ENCODE results near the gene CFD.

Gene CFD

GRCh38 chr19:879711-880438 is 20.4 kb downstream of the CFD start:
- Histone ChIP-seq H2AFZ (ENCODE audit: low read depth, low read length, severe bottlenecking) (no peak overlapping the region), H3K27me3 (ENCODE audit: low read length) (no peaks in the 10 kb centered on the region), H3K9ac (ENCODE audit: low read length) (no peak overlapping the region), H3K9me2 (replicated peaks; ENCODE audit: insufficient read depth, low read length) (no peaks in the 10 kb centered on the region), H4K20me1 (ENCODE audit: low read depth, low read length) (no peaks in the 10 kb centered on the region), H3K4me2 (ENCODE audit: low read depth, low read length, poor library complexity, severe bottlenecking) (no peak overlapping the region), H3K9me3 (ENCODE audit: insufficient read depth, low read length) (no peaks in the 10 kb centered on the region), H3F3A (ENCODE audit: insufficient read depth) (no peaks in the 10 kb centered on the region), H3K4me3 (ENCODE audit: insufficient read depth, low read length, poor library complexity, severe bottlenecking) (no peak overlapping the region), H3K27ac (ENCODE audit: low read depth, low read length) (no peak overlapping the region), H3K36me3 (ENCODE audit: low read length) (no peaks in the 10 kb centered on the region), H3K79me2 (ENCODE audit: insufficient read depth, low read length) (no peaks in the 10 kb centered on the region)
- no peak for TF ChIP-seq CTCF (IDR thresholded peaks at IDR 0.05; ENCODE audit: insufficient read depth, low read length, poor library complexity, severe bottlenecking)
- no peak for TF ChIP-seq EZH2phosphoT487 (conservative IDR thresholded peaks at IDR 0.05; ENCODE audit: low read length)

DNA sequence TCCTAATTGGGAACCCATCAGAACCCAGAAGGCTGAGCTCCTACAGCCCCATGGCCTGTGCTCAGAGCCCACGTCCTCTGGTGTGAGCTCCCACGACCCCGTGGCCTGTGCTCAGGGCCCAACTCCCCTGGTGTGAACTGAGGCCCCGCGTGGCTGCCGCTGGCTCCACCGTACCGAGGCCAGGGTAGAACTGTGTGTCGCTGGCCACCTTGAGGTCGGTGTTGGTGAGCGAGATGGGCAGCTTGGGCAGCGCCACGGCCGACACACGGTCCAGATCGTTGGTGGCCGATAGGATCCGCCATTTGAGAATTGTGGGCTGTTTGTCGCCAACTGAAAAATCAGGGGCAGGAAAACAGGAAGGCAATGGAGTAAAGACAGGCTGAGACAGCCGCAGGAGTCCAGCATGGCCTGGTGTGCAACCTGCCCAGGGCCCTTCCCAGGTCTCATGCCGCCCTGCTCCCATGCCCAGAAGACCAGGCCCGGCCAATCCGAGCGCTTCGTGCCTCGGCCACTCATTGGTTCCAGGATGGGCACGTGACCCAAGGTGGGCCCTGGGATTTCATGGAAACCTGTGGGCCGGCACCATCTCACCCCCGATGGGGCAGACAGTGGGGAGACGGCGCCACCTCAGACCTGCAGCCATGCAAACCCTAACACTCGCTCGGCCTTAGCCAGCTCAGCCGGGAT is 22.1 kb downstream of the CFD start:
- no peak for TF ChIP-seq CTCF (IDR thresholded peaks at IDR 0.05; ENCODE audit: insufficient read depth, low read length, poor library complexity, severe bottlenecking)
- TF ChIP-seq EZH2phosphoT487 (conservative IDR thresholded peaks at IDR 0.05; ENCODE audit: low read length): no peak

GRCh38 chr19:882871-883497 is 23.5 kb downstream of the CFD start:
- TF ChIP-seq CTCF (IDR thresholded peaks at IDR 0.05; ENCODE audit: insufficient read depth, low read length, poor library complexity, severe bottlenecking) (no peak), EZH2phosphoT487 (conservative IDR thresholded peaks at IDR 0.05; ENCODE audit: low read length) (no peak)
- no peaks in the 10 kb centered on the region for H3K9me3 ChIP-seq (ENCODE audit: insufficient read depth, low read length)
- no peaks in the 10 kb centered on the region for H3K9me2 ChIP-seq (replicated peaks; ENCODE audit: insufficient read depth, low read length)
- H3K27ac ChIP-seq (ENCODE audit: low read depth, low read length): no peak overlapping the region
- no peak overlapping the region for H3K4me2 ChIP-seq (ENCODE audit: low read depth, low read length, poor library complexity, severe bottlenecking)
- H3K4me3 ChIP-seq (ENCODE audit: insufficient read depth, low read length, poor library complexity, severe bottlenecking): no peak overlapping the region
- no peak overlapping the region for H2AFZ ChIP-seq (ENCODE audit: low read depth, low read length, severe bottlenecking)
- no peaks in the 10 kb centered on the region for H3K36me3 ChIP-seq (ENCODE audit: low read length)
- H4K20me1 ChIP-seq (ENCODE audit: low read depth, low read length): no peaks in the 10 kb centered on the region
- H3F3A ChIP-seq (ENCODE audit: insufficient read depth): no peaks in the 10 kb centered on the region
- no peaks in the 10 kb centered on the region for H3K27me3 ChIP-seq (ENCODE audit: low read length)
- no peak overlapping the region for H3K9ac ChIP-seq (ENCODE audit: low read length)
- no peaks in the 10 kb centered on the region for H3K79me2 ChIP-seq (ENCODE audit: insufficient read depth, low read length)

More for the DNA sequence above, 22.1 kb downstream of the CFD start:
- Histone ChIP-seq H3K27ac (ENCODE audit: low read depth, low read length) (no peak overlapping the region), H3K27me3 (ENCODE audit: low read length) (no peaks in the 10 kb centered on the region), H3K9me2 (replicated peaks; ENCODE audit: insufficient read depth, low read length) (no peaks in the 10 kb centered on the region), H3F3A (ENCODE audit: insufficient read depth) (no peaks in the 10 kb centered on the region), H3K4me2 (ENCODE audit: low read depth, low read length, poor library complexity, severe bottlenecking) (no peak overlapping the region), H2AFZ (ENCODE audit: low read depth, low read length, severe bottlenecking) (no peak overlapping the region), H3K4me3 (ENCODE audit: insufficient read depth, low read length, poor library complexity, severe bottlenecking) (no peak overlapping the region), H4K20me1 (ENCODE audit: low read depth, low read length) (no peaks in the 10 kb centered on the region), H3K9ac (ENCODE audit: low read length) (no peak overlapping the region), H3K36me3 (ENCODE audit: low read length) (no peaks in the 10 kb centered on the region), H3K9me3 (ENCODE audit: insufficient read depth, low read length) (no peaks in the 10 kb centered on the region), H3K79me2 (ENCODE audit: insufficient read depth, low read length) (no peaks in the 10 kb centered on the region)
